Stimulated activated CD8-positive, alpha-beta memory T cell treated with anti-CD3 and anti-CD28 coated beads, Interleukin-12 subunit alpha, Interleukin-12 subunit beta, amount 100 ng/mL, for 24 hours (primary cell): Measurements from ENCODE around the gene G0S2.

Experiments
- DNase-seq: peaks from one replicate; pipeline ENCODE4 v3.0.0-alpha.2; 2020; ENCODE audit errors: extremely low read depth

G0S2 gene

DNA sequence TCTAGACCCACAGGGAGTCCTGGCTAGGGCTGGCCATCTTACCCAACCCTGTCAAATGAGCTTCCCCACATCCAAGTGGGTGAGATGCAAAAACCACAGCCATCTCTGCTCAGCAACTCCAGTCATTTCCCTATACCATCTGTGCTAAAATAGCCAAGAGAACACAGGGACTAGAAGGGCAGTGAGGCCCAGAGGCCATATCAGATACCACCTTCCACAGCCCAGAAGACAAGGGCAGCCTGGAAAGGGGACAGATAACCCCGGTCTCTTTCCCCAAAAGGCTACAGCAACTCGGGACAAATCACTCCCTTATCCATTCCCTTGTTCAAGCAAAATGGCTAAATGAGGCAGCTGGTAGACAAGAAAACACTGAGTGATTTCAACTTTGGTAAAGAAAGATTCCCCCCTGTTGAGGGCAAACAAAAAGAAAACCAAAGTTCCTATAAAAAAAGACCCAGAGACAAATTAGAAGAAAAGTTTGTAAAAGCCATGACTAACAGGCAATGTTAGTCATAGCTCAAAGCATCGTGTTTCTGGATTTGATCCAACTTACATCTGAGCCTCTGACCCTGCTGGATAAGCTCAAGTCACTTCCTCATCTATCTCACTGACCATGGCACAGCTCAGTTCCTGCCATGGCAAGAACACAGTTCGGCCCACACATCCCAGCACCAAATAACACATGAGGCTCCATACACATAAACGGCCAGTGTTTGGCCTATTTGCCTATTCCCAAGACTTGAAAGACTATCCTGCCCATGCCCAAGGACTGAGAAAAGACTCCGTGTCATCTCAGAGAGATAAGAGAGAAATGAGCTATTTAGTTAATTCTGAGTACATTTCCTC is 26.1 kb upstream of the G0S2 start:
- no peak for DNase-seq

DNA sequence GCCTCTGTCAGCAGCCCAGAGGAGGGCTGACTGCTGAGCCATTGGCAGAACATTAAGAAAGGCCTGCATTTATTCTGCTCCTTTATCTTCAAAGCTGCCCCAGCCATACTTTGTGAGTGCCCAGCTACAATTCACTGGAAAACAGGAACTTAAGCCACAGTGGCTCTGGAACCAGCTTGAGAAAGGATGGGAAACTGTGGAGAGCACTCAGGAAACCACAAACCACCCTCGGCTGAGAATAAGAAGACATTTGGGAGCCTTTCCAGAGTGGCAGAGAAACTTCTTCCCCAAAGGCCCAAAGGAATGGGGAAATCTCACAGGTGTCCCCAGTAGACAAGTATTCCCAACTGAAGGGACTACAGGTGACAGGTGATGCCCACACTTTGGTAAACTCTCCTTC is 24.8 kb upstream of the G0S2 start:
- DNase-seq = no peak

DNA sequence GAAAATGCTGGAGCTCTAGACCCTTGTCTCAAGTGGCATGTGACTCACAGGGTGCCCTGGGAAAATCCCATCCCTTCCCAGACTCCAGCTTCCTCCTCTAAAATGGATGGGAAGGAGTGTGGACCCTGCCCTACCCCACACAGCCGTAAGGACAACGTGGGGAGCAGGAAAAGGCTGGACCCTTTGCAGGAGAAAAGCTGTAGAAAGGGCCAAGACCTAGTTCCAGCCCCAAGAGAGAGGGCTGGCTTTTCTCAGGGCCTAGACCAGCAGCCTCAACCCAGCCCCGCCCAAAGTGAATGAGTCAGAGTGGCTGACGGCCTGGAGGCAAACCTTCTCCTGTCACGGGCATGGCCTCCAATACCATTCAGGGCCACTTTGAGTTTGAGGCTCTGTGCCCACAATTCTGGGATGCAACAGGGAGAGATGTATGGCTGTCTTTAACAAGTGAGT is 24.0 kb upstream of the G0S2 start:
- DNase-seq = peak; percentile 35

DNA sequence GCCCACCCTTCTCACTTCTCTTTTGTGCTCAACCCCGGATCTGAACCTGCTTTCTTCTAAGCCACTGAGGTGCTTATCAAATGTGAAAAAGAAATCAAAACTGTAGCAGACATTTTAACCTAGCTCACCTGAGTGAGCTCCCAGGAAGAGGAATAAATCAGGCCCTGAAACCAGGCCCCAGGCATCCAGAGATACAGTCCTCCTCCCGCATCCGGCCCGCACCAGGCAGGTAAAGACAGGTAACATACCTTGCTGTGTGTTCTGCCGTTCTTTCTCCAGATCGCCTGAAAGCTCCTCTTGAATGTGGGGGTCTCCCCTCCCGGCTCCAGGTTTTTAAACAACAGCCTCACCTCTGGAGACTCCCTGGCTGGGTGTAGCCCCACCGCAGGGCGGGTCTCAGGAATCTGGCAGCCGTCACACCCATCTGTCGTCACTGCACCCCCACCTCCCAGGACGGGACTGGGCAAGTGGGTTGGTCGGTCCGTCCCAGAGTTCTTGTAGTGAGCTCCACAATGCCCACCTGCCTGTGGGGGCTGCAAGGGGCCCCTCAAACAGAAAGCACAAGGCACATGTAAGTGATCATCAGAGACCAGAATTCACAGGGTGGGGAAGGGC is 23.0 kb upstream of the G0S2 start, which contains the start of gene LAMB3:
Gene LAMB3 (minus strand): TSS at position 305 of the 615 bp plus-strand sequence. CDS start 1,481 bp downstream, outside the sequence.
- DNase-seq = no peak

DNA sequence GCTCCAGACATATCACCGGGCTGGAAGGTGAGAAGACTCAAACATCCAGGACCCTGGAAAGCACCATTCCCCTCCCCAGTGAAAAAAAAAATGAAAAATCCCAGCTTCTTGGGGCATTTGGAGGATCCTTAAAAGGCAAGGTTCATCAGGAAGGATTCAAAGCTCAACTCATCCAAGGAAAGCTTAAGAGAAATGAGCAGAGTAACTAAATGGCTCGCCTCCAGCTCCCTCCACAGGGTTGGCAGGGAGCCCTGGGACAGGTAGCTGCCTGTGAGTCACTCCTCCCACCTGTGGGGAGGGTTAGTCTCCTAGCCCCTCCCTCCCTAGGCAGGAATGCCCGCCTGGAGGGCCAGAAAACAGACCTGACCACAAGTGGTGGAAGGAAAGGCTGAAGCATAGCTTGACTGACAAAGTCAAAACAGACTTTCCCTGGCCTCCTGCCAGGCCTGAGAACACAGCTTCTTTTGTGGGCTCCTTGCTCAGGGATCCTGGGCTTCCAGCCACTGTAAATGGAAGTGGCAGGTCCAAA is 22.3 kb upstream of the G0S2 start:
- DNase-seq = no peak

DNA sequence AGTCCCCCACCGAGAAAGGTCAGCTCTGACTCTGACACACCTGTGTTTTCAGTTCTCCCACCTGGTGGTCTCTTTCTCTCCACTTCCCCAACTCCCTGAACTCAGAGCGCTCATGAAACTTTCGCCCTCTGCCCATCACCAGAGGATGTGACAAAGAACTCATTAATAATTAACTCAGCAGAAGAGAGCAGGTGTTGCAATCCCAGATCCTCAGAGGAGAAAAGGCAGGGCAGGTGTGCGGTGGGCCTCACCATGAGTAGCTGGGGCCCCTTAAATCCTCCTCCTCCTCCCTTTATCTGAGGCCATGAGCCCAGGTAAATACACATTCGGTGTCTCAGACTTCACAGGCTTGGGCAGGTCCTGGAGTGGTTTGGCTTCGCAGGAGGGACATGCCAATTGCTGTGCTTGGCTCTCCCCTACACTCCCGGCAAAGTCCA is 21.3 kb upstream of the G0S2 start:
- no peak for DNase-seq

DNA sequence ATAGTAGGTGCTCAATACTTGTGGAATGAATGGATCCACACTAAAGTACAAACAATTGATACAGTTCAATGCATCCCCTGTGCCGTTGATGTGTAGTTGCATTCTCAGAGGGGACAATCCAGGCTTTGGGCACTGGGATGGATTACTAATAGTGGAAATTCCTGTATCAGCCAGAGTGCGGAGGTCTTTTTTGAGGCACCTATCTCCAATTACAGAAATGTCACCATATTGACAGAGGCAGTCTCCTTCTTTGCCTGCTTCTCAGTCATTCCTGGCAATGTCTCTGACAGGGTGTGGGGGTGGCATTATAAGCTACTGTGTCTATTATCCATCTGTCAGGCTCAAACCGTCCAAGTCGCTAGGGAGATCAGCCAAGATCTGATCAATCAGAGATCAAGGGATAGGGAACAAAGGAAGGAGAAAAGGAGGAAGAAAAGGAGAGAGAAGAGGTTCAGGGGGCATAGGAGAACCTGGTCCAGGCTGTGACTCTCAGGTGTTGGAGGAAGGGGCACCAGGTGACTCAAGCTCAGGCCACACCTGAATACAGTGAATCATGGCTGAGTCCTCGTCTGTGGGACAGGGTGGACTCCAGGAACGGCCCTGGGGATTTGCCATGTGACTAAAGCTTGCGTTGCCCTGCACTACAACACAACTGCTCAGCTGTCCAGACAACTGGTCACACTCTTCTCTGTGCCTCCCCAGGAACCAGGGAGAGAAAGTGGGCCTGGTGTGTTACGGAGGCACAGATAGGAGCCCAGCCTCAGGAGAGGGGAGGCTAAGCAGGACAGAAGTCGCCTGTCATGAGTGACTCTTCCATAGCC is 19.6 kb upstream of the G0S2 start:
- no peak for DNase-seq

DNA sequence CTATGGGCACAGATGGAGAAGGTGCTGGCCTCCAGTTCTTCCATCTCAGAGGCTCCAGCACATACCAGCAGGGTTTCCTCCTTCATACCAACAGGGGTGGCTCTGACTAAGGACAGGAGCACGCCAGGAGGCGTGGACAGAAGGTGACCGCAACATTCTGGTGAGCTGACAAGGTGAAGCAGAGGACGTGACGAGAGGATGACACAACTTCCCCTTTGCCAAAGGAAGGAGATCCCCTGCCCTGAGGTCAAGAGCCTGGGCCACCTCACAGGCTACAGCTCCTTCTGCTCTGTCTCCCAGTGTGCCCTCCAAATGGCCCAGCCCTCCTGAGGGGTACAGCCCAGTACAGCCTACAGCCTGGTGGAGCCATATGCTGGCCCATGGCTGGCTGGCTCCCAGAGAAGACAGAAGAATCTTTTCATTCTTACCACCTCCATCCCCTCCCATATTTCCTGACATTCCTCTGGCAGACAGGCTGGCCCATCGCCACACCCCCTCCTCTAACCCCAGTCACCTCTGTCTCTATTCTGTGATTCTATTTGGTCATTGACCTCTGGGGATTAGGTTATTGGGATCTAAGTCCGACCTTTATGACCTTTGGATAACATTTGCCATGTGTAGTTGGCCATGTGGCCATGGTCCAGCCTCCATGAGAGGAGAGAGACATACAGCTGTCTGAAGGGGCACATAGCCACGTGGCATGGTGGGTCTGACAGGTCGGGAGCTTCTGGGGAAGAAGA is 17.9 kb upstream of the G0S2 start:
- no peak for DNase-seq

DNA sequence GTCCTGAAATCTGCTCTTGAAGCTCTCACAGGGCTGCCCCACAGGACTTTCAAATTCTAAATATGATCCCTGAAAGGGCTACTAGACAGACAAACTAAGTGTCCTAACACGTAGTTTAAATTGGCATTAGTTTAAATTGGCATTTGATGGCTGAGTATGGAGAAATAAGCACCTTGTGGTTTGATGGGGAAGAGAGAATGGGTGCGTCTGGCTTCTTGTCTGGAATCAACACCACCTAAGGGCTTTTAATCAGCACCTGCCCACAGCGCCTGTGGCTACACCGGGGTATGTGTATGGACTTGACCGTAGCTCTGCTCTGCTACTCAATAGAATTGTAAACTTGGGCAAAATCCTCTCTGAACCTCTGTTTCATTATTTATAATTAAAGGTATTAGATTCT is 17.3 kb upstream of the G0S2 start:
- no peak for DNase-seq

DNA sequence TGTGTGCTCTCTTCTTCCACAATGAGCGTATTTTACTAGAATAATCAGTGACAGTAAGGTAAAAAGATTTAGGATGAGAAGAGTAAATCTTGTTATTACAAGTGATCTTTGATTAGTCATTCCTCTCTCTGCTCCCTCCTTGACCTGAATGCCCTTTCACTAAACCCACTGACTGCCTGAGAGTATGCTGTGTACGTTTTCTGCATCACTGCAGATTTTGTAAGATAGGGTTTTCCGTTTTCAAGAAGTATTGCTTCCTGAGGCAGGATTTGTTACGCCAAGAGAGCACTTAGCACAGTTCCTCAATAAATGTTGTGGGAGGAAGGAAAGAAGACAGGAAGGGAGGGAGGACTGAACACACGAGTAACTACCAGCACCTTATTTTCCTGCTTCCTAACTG is 15.3 kb upstream of the G0S2 start:
- no peak for DNase-seq

DNA sequence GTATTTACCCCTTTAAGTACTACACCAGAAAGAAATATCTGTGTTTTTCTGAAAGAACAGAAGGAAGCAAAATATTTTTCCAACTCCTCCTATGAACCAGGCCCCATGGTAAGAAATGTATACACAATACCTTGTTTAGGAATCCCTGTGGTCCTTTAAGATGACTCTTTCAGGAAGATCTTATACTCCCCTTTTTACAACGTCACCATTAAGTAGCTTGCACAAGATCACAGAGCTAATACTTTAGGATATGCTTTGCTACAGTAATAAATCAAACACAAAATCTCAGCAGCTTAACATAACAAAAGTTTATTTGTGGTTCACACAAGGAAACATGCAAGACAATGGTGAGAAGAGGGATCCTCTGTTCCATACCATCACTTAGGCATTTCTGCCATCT is 14.1 kb upstream of the G0S2 start:
- DNase-seq = no peak

DNA sequence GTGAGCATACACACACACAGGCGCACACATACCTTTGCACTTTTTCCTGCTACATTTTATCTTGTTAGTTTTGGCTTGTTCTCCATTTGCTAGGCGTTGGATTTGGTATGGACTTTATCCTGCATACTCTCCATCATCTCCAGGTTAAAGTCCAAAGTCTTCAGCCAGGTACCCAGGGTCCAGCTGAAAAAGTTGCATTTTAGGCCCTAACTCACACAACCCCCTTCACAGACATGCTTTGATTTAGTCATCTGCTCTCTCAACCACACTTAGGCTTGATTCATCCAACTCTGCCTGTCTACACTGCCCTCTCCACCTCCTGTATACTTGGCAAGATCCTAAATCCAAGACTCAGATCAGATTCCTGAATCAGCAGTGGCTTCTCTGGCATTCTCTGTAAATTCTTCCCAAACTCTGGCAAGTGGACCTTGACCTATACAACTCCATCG is 12.3 kb upstream of the G0S2 start:
- DNase-seq = no peak

DNA sequence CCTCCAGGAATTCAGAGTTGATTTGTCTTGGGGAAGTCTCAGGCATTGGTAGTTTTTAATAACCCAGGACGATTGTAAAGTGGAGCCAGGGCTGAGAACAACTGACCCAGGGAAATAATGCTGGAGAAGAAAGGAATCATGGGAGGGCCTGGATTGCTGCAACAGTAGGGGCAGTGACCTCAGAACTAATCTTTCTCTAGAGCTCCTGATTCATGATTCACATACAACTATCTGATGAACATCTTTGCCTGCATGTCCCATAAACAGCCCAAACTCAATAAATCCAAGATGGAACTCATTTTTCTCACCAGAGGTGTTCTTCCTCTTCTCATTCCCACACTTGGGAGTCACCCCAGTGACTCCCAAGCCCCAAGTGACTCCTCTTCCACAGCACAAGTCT is 8.1 kb upstream of the G0S2 start:
- no peak for DNase-seq

DNA sequence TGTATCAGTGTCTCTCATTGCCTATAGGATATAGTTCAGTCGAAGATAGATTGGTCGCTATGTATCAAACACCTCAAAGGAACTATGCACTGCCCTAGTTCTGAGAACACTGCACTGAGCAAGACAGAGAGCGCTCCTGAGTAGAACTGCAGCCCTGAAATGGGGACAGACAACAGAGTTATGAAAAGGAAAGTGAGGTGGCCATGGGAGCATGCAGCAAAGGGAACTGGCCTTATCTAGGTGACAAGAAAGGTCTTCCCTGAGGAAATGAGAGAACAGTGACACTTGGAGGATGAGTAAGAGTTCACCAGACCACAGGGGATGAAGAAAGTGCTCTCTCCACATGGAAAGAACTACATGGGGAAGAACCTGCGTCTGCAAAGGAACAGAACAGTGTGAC is 7.5 kb upstream of the G0S2 start:
- no peak for DNase-seq

DNA sequence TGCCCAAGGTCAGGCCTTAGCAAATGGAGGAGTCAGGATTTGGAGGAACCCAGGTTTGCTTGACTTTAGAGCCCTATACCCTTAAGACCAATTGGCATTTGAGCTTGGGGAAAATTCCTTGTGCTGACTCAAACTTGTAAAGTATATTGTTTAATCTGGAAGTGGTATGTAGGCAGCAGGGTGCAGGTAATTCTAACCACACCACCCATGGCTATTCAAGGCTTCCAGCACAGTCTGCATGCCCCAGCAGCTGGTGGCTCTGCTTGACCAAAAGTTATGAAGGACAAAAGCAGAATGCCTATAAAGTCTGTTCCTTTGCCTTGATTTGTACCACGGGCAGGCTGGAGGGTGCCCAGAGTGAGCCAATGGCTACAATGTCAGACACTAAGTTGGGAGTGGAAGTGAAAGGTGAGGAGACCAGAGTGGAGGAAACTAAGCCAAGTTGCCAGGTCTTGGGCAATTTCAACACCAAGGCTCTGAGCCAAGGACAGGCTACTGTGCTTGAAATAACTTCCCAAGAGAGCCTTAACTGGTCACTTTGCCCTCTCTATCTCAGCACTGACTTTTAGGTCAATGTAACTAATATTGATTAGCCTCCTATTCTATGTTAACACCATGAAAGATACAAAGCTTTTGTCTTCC is 4.7 kb upstream of the G0S2 start:
- no peak for DNase-seq

DNA sequence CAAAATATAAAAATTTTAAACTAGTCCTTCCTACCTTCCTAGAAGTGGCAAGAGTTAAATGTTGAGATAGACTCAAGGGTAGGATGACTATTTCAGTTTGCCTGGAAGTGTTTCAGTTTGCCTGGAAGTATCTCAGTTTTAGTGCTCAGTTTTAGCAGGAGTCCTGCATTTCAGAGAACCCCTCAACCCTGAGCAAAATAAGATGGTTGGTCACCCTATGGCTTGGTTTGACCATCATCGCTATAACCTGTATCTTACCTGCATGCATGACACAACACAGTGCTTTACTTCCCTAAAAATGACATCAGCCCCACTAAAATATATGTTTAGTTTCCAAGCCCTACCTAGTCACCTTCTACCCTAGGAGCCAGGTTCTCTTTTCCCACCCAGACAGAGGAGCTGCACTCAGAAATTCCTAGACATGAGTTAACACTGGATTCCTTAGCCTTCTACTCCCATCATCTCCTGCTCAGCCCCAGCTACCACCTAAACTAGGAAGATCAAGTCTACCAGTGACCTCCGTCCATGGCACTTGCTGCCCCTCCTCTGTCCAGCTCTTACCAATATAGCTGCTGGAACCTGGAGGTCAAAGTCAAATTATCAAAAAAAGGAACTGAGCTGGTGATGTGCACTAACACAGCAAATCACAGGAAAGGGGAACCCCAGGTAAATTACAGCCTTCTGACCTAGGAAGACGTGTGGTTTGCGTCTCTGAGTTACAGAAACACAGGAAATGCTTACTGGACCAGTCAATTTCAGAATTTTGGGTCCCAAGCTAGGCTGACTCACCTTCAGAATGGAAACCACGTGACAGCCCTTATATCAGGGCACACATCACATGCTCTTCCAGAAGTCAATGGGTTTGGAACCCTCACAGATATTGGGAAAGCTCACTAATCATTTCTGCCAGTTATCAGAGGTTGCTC is 2.2 kb upstream of the G0S2 start:
- DNase-seq = no peak

DNA sequence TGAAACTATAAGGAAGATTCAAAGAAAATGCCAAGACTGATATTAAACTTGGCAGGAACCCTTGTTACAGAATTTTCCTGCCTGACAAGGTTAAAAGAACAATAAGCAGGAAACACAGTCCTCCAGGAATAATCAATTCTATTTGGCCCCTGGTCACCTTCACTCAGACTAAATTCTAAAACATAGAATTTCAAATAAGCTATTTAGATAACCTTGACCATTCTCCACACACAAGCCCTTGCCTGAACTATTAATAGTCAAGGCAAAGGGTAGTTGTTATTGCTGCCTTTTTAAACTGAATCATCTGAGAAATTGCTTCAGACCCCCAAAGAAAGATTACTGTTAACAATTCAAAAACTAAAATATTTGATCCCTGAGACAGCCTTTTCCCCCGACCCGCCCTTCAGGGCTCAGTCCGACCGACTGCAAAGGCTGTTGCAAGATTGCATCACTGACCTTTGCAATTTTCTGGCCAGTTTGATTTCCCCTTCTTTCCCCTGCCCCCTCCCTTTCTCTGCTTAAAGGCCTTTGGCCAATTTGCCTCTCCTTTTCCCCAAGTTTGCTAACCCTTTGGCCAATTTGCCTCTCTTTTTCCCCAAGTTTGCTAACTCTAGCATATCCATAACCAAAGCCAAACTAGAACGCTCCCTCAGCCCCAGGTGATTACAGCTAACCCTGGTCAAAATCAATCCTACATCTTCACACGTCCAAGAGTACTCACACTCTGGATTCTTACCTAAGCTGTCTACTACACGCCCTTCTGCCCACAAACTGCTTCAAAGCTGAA is 1.4 kb upstream of the G0S2 start:
- DNase-seq = no peak

DNA sequence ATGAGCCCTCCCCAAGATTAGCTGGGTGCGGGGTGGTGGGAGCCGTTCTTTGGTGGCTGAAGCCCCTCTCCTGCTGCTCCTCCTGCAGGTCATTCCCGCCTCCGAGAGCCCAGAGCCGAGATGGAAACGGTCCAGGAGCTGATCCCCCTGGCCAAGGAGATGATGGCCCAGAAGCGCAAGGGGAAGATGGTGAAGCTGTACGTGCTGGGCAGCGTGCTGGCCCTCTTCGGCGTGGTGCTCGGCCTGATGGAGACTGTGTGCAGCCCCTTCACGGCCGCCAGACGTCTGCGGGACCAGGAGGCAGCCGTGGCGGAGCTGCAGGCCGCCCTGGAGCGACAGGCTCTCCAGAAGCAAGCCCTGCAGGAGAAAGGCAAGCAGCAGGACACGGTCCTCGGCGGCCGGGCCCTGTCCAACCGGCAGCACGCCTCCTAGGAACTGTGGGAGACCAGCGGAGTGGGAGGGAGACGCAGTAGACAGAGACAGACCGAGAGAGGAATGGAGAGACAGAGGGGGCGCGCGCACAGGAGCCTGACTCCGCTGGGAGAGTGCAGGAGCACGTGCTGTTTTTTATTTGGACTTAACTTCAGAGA is 448 bp downstream of the G0S2 start:
- DNase-seq = no peak
